NCI-H446 (cell line): Measurements from ENCODE around the gene ITIH5.
"Not testable (repeated sequence)": the region's sequence is repeated elsewhere in the genome, so short reads cannot be mapped to it uniquely, and the experiment has no call there.

Experiments
- DNase-seq, 2 experiments: peaks; one replicate each; lab custom pipeline; 2025; lab: John Stamatoyannopoulos, UW

ITIH5 gene

DNA sequence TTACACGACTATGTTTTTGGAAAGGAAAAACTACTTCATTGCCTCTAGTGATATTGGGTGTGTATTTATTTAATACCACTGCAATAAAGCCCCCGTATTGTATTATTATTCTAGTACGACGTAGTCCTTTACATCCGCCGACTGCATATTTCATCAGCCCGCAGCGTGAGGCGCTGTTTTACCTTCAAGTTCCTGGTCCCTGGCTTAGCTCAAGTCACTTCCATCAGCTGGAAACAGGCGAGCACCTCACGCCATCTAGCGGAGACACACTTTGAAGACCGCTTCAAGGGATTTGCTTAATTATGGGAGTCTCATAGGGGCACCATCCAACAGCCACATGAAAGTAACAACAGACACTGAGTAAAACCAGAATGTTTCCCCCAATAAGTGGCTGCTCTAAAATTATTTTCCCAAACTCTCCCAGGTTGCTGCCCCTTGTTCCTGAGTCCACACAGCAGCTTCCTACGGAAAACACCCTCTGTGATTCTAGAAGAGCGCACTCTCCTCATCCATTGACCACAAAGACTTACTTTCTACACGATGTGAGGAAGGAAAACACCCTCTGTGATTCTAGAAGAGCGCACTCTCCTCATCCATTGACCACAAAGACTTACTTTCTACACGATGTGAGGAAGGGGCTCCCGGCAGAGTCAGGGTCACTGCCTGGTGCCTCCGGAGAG, 20.6 kb upstream of the ITIH5 start:
- peak; percentile 68 to 78 for DNase-seq

DNA sequence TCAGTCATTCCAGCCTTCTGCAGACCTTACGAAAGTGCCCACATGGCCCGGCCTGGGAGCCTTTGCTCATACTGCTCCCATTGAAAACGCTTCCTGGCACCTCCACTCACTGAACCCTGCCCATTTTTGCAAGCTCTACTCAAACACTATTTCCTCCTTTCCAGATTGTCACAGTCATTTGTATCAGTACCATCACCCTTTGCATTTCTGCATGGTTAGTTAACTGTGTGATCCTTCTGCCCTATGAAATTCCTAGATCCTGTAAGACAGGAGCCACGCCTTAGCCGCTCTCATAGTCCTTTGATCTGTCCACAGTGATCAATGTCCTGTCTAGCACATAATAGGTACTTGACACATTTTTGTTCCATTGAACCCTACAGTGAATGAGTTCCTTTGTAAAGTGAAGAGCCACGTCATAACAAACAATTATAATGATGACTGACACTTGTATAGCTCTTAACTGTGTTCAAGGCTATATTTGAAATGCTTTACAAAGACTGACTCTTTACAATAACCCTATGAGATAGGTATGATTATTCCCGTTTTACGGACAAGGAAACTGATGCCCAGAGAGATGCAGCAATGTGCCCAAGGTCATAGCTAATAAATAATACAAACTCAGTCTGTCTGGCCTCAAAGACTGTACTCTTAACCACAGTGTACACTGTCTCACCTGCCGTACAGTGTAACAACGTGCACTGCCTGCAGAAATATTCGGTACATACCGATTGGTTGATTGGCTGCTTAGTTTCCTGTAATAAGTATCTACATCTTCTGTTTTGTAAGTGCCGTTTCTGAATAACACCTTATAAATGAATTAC, 19.8 kb upstream of the ITIH5 start:
- DNase-seq = no peak

DNA sequence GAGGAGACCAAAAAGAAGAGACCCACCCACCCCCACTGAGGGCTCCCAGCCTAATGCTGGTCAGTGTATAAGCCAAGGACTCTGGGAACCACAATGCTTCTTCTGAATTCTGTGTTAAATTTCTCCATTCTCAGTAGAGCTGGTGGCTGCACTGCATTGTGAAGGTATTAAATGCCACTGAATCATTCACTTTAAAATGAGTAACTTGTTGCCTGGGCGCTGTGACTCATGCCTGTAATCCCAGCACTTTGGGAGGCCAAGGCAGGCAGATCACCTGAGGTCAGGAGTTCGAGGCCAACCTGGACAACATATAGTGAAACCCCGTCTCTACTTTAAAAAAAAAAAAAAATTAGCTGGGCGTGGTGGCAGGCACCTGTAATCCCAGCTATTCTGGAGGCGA, 13.3 kb upstream of the ITIH5 start:
- not testable (repeated sequence) for DNase-seq

DNA sequence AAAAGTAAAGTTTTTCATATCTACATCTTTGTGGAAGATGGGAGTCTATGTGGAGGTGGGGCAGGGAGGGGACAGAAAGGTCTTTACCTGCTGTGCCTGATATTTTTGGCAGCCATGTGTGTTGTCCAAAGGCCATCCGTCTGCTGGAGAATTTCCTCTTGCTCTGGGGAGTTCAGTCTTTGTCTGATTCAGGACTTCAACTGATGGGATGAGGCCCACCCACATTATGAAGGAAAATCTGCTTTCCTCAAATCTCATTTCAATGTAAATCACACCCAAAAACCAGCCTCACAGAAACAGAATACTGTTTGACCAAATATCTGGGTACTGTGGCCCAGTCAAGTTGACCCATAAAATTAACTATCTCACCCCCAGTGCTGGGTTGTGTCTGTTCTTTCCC, 12.5 kb upstream of the ITIH5 start:
- DNase-seq = no peak

DNA sequence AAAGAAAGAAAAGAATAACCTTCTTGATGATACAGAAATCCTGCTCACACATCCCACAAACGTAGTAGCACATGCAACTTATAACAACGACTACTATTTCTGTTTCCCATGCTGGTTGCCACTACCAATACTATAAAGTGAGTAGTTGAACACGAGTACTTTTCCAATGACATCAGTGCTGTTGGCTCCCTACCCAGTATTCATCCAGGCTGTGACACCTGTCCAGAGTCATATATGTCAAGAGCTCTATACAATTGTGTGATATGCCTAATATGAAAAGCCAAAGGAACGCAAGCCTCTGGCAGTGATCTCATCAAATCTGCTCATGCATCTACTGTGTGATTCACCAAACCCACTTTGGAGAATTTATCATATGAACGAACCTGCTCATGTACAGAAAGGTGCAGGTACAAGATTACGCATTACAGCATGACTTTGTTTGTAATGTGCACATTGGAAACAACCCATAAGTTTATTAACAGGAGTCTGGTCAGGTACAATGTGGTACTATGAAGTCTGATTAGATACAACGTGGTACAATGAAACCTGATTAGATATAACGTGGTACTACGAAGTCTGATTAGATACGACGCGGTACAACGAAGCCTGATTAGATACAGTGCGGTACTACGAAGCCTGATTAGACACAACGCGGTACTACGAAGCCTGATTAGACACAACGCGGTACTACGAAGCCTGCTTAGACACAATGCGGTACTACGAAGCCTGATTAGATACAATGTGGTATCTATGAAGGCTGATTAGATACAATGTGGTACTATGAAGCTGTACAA, 5.8 kb upstream of the ITIH5 start:
- DNase-seq = no peak

DNA sequence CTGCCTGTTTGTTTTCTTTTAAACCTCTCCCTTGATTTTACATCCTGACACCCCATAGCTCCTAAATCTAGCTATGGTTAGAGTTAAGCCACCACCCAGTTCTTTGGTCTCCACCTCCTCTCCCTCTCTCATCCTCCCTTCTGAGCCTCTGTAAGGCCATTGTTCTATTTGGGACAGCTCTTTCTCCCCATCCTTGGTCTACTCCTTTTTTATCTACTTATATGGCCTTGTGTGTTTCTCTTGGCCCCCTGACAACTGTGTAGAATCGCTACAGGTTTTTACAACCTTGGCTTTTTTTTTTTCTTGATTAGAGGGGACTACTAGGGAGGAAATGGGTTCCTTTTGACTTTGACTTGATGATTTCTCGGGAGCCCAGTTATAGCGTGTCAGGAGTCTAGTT, 3.4 kb upstream of the ITIH5 start:
- no peak for DNase-seq

DNA sequence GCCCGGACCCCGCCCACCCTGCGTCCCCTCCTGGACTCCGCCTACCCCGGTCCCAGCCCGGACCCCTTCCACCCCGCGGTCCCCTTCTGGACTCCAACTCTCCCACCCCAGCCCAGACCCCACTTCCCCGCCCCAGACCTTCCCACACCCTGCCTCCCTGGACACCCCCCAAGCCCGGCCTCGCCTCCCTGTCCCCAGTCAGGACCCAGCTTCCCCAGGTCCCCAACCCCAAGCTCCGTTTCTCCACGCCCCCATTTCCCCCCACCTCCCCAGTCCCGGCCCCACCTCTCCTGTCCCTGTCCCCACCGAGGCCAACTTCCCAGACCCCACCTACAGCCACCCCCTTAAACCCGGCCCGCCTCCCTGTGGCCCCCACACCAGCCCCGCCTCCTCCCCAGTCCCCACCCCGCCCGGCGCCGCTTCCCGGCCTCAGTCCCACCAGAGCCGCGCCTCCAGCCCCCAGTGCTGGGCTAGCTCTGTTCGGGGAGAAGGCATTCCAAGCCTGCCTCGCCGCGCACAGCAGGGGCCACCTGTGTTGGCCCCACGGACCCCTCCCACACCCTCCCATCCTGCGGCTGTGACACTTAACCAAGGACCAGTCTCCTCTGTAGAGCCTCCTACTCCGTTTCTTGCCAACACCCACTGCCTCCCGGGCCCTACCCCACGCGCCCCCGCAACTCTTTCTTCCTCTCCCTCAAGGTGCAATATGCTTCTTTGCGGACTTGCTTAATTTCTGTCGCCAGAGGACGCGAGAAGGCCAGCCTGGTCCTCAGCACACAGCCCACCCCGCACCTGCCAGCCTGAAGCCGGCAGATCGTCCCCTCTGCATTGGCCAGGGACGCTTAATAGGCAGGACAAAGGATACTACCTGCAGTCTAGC, 736 bp upstream of the ITIH5 start:
- no peak for DNase-seq

DNA sequence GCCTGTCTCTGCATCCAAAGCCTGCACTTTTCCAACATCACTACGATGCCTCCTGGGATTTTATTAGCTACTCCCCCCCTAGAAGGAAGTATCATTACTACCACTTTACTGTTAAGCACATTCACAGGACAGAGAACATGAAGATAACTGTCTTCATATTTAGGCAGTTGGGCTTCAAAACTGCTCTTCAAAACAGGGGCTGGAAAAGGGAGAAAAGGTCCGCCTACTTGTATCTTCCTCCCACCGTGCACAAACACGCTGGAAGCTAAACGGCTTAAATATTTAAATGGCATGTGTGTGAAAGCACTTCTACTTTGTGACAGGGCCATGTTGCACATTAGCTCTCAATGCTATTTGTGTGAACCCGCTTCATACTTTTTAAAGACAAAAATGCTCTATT, 999 bp downstream of the ITIH5 start:
- DNase-seq = no peak

DNA sequence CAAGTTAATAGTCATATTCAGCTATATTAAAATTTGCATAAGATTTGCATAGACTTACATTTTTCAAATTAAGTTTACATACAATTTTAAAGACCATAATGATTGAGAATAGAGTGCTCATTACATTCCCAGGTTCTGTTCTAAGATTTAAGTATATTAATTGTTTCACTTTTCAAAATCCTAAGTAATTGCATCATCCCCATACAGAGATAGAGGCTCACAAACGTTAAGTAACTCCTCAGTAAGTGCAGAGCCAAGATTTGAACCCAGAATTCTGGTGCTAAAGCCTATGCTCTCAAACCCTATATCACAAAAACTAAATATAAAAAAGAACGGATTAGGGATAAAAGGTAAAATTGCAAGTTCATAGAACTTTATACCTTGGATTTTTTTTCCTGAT, 2.1 kb downstream of the ITIH5 start:
- no peak for DNase-seq

DNA sequence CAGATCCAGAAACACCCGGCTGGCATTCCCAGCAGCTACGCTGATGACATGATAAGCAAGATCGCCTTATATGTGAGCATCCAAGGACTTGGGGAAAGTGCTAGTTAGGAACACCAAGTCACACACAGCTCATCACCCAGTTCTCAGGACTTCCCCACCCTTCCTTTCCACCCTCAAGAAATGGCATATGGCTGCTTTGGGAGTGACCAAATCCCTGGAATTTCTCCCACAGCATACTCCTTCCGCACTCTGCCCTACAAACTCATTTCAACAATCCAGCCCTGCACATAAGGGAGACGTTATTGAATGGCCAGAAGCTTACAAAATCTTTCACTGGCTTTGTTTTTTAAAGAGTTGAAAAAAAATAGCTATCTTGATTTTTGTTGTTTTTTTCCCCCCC, 4.2 kb downstream of the ITIH5 start:
- no peak for DNase-seq

DNA sequence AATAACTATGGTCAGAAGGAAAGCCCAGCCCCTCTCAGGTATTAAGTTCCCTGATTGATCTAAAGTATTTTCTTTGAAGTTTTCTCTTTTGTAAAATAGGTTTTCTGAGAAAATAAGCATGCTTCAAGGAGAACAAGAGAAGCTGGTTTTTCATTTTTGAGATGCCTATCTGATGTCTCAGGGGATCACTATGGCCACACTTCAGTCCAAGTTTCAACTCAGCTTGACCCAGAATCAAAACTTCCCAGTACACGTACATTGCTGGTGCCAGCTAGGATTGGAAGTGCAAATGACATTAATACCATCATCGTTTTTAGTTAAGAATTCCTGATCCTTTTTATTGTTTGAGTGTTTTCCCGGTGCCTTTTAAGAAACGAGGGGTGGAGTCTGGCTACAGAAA, 7.2 kb downstream of the ITIH5 start:
- DNase-seq = no peak

DNA sequence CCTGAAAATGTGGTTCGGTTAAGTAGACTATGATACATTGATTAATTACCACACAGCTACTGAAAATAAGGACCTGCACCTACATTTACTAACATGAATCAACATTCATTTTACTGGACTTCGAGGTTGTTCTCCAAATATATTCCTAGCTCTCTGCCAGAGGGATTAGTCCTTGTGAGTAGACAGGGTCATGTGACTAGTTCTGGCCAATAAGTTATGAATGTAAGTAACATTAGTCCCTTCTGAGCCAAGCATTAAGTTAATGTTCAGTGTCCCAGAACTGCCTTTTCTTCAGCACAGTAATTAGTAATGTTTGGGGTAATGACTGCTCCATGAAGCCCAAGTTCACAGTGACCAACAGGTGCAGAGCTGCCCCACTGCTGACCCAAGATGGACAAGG, 9.2 kb downstream of the ITIH5 start:
- DNase-seq = no peak

DNA sequence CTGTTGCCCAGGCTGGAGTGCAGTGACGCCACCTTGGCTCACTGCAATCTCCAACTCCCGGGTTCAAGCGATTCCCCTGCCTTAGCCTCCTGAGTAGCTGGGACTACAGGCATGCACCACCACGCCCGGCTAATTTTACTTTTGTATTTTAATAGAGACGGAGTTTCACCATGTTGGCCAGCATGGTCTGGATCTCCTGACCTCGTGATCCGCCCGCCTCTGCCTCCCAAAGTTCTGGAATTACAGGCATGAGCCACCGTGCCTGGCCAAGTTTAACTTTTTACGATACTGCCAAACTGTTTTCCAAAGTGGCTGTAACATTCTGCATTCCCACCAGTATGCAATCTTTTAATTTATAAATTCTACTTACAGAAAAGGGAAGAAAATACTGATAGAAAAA, 9.7 kb downstream of the ITIH5 start:
- not testable (repeated sequence) for DNase-seq

DNA sequence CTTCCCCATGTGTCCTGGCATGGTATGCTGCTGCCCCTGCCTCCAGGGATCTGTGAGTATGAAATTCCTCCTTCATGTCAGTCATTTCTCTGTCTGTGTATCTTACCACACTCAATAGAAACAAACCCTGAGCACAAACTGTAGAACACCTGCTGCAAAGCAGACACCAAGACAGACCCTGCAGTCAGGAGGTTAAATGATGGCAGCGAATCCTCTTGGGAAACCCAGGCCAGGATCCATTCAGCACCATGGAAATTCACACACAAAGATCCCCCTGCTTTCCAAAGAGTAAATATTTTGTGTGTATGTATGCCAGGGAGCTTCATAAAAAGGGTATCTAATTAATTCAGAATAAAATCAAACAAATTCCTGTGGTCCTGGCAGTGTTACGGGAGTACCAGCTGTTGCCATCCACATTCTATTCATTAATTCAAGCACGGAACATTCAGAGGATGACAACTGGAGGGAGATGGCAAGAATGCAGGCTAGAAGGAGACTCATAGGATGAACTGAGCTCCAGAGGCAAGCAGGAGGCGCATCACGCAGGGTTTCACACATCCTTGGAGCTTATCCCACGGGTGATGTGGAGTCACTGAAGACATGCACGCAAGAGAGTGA, 14.8 kb downstream of the ITIH5 start:
- DNase-seq = no peak

DNA sequence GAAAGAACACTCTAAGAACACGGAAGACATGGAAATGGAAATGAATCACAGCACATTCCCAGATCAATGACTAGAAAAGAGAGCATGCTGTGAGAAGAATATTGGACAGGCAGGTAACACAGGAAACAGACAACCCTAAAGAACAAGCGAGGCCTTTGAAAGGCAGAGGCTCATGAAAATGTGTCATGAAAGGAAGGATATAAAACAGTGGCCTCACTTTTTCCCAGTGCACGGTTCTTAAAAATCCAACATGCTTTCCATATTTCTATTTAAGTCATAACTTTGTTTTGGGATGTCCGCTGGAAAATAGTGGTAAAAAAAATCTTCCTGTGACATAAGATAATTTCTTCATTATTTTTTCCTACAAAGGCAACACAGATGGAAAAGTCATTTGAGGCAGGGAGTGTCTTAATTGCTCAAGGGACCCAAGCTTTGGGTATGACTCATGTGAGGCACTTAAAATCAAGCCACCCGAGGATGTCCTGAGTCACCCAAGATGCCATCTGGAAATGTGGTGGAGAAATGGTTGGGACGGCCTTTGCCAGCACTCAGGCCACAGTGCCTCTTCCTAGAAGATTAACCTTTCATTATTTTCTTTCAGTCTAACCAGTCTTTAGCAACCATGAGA, 17.0 kb downstream of the ITIH5 start:
- no peak for DNase-seq

DNA sequence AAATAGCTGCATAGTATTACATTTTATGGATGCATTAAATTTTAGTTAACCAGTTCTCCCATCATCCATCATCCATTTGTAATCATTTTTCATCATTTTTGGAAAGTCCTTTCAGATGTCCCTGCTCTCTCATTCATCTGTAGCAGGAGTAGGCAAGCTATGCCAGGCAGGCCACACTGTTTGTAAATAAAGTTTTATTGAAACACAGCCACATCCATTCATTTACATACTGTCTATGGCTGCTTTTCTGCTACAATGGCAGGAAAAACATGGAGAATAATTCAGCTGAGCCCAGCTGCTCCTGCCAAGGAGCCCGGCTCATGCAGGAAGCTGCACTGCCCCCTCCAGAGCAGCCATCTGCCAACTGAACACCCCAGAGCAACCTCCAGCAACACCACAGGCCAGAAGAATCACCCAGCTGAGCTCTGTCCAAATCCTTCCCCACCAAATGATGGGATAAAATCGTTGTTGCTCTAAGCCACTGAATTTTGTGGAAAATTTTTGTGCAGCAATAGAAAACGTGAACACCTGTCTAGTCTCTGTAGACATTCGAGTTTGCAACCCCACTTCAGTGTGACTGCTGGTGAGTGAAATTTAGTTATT, 19.6 kb downstream of the ITIH5 start:
- DNase-seq = no peak

DNA sequence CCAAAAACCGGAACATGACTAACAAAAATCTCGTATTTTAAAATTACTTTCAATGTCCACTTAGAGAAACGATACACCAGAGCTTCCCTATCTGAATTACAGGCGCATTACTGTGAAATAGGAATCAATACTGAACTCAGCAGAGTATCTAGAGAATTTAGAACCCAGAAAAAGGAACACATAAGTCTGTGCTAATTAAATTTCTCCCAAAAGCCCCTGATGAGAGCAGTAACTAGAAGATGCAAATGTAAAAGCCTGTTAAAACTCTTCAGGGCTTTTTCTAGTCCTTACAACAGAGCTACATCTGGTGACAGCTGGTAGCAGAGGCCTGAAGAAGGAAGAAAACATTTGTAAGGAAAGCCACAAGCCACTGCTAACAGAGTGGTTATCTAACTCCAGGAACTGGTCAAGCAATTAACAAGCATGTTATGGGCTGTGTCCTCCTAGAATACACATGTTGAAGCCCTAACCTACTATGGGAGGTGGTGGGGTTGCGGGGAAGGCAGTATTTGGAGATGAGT, 24.2 kb downstream of the ITIH5 start:
- DNase-seq = no peak

DNA sequence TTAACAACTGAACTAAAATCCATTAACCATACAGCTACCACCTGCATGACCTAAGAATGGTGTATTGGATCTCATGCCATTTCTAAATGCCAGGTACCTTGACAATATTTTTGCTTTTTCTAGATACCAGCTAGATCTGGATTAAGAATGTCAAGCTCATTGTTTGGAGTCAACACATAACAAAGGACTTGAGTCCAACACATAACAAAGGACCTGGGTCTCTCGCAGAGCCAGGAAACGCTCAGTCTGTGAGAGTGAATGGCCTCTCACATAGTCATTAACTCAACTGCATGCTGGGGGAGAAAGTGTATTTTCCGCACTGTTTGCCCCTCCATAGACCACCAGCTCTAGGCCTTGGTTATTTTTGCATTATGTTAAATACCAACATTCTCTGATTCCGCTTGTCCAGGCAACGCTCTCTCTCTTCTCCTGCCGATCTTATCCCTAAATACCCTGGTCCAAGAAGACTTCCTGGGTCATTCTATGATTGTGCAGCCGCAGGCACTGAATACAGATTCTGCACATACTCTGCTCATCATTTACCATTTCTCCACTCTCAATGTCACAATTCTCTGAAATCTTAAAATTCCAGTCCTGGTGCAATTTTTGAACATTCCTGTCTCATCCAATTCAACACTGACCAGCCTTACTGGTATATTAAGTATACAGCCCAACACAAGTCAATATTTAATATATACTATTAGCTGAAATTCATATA, 31.2 kb downstream of the ITIH5 start:
- DNase-seq = no peak

DNA sequence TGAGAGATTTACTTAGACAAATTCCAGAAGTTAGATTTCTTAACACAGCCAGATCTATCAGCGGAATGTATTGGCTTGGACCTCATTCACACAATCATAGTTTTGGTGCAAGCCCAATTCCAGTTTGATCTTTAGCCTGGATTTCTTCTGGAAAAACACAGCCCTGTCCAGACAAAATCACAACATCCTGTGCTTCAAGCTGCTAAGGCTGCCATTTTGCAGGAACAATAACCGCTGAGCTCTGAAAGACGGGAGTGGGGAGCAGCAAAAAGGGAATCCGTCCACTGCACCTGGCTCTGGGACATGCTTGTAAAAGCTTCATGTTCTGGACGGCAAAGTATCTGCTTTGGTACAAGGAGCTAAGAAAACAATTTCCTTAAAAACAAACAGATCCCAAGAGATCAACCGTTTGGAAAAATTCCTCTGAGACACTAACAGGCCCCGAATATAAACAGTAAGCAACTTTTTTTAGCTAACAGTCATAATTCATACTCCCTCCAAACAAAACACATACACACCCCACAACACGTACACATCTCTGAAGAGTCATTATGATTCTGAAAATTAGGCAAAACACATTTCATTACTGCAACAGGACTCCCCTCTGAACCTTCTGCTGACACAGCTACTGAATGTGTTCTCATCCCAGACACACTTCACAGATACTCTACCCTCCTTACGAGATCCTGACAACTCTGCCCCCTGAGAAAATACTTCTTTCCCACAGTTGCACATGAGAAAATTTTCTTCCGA, 32.4 kb downstream of the ITIH5 start:
- no peak for DNase-seq
